A673 (cell line): ENCODE measurements around the gene RACGAP1. TPM values are rescaled to one million over a fixed set of nuclear protein-coding genes. Genes with fewer than 3 reads are reported as not detected.

Experiments used
- BruUV-seq: library from RNA; stranded (reverse); fragments of 400-500 nt; replicated peaks from 2 replicates; lab custom pipeline; 2021; lab: Mats Ljungman, UMichigan
- CTCF ChIA-PET: fragments of 300-600 bp; sonication (Branson Sonifier 250); formaldehyde crosslinking; loops from one replicate; lab custom pipeline; 2022; ENCODE audit warnings: antibody characterized with exemption; lab: Charles Lee
- POLR2A ChIA-PET: fragments of 300-600 bp; sonication (Branson Sonifier 250); formaldehyde crosslinking; loops from one replicate; lab custom pipeline; 2022; ENCODE audit warnings: antibody characterized with exemption; ENCODE audit not compliant: low non-redundant PET; lab: Charles Lee
- DNase-seq: peaks from one replicate; pipeline ENCODE4 v3.0.0-alpha.2; 2015; ENCODE audit warnings: low spot score
- H3K27ac ChIP-seq: fragments of 200-600 bp; sonication (generic); 2 replicates; pipeline ENCODE4 v1.5.1; 2016; ENCODE audit warnings: mixed run types, low read depth, mild to moderate bottlenecking, mixed read lengths, antibody characterized with exemption, low read length; ENCODE audit not compliant: poor library complexity, severe bottlenecking
- H3K27me3 ChIP-seq: fragments of 200-600 bp; sonication (generic); replicated peaks from 2 replicates; pipeline ENCODE4 v1.6.1; 2017; ENCODE audit warnings: mixed run types, low read depth, mild to moderate bottlenecking, mixed read lengths, antibody characterized with exemption, low read length; ENCODE audit not compliant: insufficient read depth, poor library complexity
- H3K36me3 ChIP-seq: fragments of 200-600 bp; sonication (generic); 2 replicates; pipeline ENCODE4 v1.6.1; 2016; ENCODE audit warnings: mixed run types, mild to moderate bottlenecking, mixed read lengths, antibody characterized with exemption, low read length; ENCODE audit not compliant: insufficient read depth, poor library complexity, severe bottlenecking
- H3K4me1 ChIP-seq: fragments of 200-600 bp; sonication (generic); 2 replicates; pipeline ENCODE4 v1.6.1; 2017; ENCODE audit warnings: mixed run types, mild to moderate bottlenecking, mixed read lengths, antibody characterized with exemption, low read length; ENCODE audit not compliant: insufficient read depth, poor library complexity, severe bottlenecking
- H3K4me3 ChIP-seq: fragments of 200-600 bp; sonication (generic); 2 replicates; pipeline ENCODE4 v1.5.1; 2016; ENCODE audit warnings: low read depth, mixed run types, mild to moderate bottlenecking, mixed read lengths, low read length; ENCODE audit not compliant: poor library complexity, severe bottlenecking
- H3K9me3 ChIP-seq: fragments of 200-600 bp; sonication (generic); 2 replicates; pipeline ENCODE4 v1.6.1; 2016; ENCODE audit warnings: mixed run types, low read depth, mild to moderate bottlenecking, mixed read lengths, antibody characterized with exemption, low read length; ENCODE audit not compliant: poor library complexity, severe bottlenecking
- EZH2 ChIP-seq: fragments of 200-600 bp; sonication (generic); IDR thresholded peaks from 2 replicates; pipeline ENCODE4 v1.6.1; 2017; ENCODE audit warnings: borderline replicate concordance, low read depth, mild to moderate bottlenecking, mixed read lengths, antibody characterized with exemption, low read length; ENCODE audit not compliant: poor library complexity, severe bottlenecking
- intact Hi-C: fragments of 100-400 bp; cut with micrococcal nuclease; formaldehyde crosslinking; loops from one replicate; pipeline ENCODE4 v1.10.0; 2022; ENCODE audit not compliant: unreplicated experiment
- total RNA-seq: library from RNA; stranded (reverse); gene quantifications from 2 replicates; pipeline ENCODE4 v1.2.3, GENCODE V29; 2021
- TF ChIP-seq, protein P1 (sequence below): fragments of 300-800, 200-600 bp; sonication (generic); conservative IDR thresholded peaks from 2 replicates; pipeline ENCODE4 v1.5.1; 2017; ENCODE audit warnings: low read depth, mild to moderate bottlenecking, antibody characterized with exemption, low read length, moderate library complexity, mixed read lengths

The RACGAP1 gene
- total RNA-seq, 1 experiment from 2014 or later = 173 TPM

- Histone ChIP-seq H3K27ac (no peak within 1 kb of the TSS), H3K36me3 (no peaks in the 10 kb centered on the region), H3K9me3 (no peaks in the 10 kb centered on the region), H3K4me3 (no peak within 1 kb of the TSS), H3K27me3 (peaks cover 11% of the 10 kb centered on the region), H3K4me1 (no peaks in the 10 kb centered on the region)
- no peak for DNase-seq
- CTCF ChIA-PET = no interaction called here
- TF ChIP-seq, protein P1, sequence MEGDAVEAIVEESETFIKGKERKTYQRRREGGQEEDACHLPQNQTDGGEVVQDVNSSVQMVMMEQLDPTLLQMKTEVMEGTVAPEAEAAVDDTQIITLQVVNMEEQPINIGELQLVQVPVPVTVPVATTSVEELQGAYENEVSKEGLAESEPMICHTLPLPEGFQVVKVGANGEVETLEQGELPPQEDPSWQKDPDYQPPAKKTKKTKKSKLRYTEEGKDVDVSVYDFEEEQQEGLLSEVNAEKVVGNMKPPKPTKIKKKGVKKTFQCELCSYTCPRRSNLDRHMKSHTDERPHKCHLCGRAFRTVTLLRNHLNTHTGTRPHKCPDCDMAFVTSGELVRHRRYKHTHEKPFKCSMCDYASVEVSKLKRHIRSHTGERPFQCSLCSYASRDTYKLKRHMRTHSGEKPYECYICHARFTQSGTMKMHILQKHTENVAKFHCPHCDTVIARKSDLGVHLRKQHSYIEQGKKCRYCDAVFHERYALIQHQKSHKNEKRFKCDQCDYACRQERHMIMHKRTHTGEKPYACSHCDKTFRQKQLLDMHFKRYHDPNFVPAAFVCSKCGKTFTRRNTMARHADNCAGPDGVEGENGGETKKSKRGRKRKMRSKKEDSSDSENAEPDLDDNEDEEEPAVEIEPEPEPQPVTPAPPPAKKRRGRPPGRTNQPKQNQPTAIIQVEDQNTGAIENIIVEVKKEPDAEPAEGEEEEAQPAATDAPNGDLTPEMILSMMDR = no peak
- TF ChIP-seq EZH2 = no peak
- POLR2A ChIA-PET = no interaction called here
- BruUV-seq = no TSS peak
- intact Hi-C loops = no loop called here
Observed at GRCh38 chr12:49950273-49951251, 74.7 kb downstream of the RACGAP1 start, which contains the start of gene AQP2. Gene AQP2, plus strand, starts transcription at chr12:49950737. Its CDS starts 94 bp downstream, at chr12:49950831.

GRCh38 chr12:49949866-49950265, 75.4 kb downstream of the RACGAP1 start:
- intact Hi-C loops = loop anchor here (5.0 to 10.0 kb wide), 2 partner anchors 83 to 175 kb away; no protein-coding TSS in a partner anchor
- H3K9me3 ChIP-seq = no peaks in the 10 kb centered on the region
- no peak for DNase-seq
- POLR2A ChIA-PET = no interaction called here
- H3K36me3 ChIP-seq = no peaks in the 10 kb centered on the region
- no peaks in the 10 kb centered on the region for H3K4me1 ChIP-seq
- H3K4me3 ChIP-seq = no peak overlapping the region
- no peak overlapping the region for H3K27ac ChIP-seq
- CTCF ChIA-PET = no interaction called here
- H3K27me3 ChIP-seq = peaks cover 5% of the 10 kb centered on the region
- no peak for TF ChIP-seq EZH2
- TF ChIP-seq, protein P1 = no peak
- no TSS peak for BruUV-seq

GRCh38 chr12:49948866-49949845, 76.1 kb downstream of the RACGAP1 start:
- POLR2A ChIA-PET = no interaction called here
- Histone ChIP-seq H3K36me3 (no peaks in the 10 kb centered on the region), H3K9me3 (no peaks in the 10 kb centered on the region), H3K27me3 (no peaks in the 10 kb centered on the region), H3K4me3 (no peak overlapping the region), H3K4me1 (no peaks in the 10 kb centered on the region), H3K27ac (no peak overlapping the region)
- CTCF ChIA-PET = no interaction called here
- TF ChIP-seq EZH2 = no peak
- TF ChIP-seq, protein P1 = no peak
- BruUV-seq = no TSS peak
- DNase-seq = no peak
- intact Hi-C loops = loop anchor here (5.0 to 10.0 kb wide), 2 partner anchors 82 to 174 kb away; no protein-coding TSS in a partner anchor
